Sigmoid colon (tissue), 4 donors: Measurements from ENCODE around the gene PHTF2.

Experiments used
- EP300 ChIP-seq, 4 donors: sonication (generic); formaldehyde crosslinking; IDR thresholded peaks; one replicate each; pipeline ENCODE4 v1.6.1; 2017; ENCODE audit warnings: antibody characterized with exemption in 4 of 4
- POLR2A ChIP-seq, 2 donors: fragments of 450-650 bp; IDR thresholded peaks; one replicate each; pipeline ENCODE4 v1.6.1; 2016; ENCODE audit warnings: antibody characterized with exemption in 2 of 2, mild to moderate bottlenecking in 2 of 2, moderate library complexity in 2 of 2
- POLR2AphosphoS5 ChIP-seq, 4 donors: sonication (generic); formaldehyde crosslinking; IDR thresholded peaks; one replicate each; pipeline ENCODE4 v1.6.1; 2017; ENCODE audit warnings: antibody characterized with exemption in 4 of 4
- TF ChIP-seq, protein P1 (sequence below), 4 experiments: fragments of 450-650 bp in 3 of 4; fragments of 200-600 bp in 1 of 4; IDR thresholded peaks; one replicate each; pipeline ENCODE4 v1.5.1; 2016 to 2019; ENCODE audit warnings: antibody characterized with exemption in 4 of 4, mild to moderate bottlenecking in 3 of 4, moderate library complexity in 2 of 4

DNA sequence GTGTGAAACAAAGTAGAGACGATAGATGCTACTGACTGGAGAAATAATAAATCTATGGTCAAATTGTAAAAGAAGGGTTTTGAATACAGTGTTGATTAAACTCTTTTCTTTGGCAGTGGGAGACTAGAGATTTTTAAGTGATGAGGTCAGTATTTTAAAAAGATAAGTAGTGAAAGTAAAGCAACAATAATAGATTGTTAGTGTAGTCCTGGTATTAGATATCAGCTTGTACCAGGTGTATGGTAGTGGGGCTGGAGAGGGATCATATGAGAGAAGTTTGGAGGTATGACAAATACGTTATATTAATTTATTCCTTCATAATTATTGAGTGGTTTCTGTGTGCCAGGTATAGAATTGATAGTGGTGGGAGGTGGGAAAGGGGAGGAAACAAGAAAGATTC lies 25.2 kb downstream of the PHTF2 start:
- TF ChIP-seq EP300 (IDR thresholded peaks at IDR 0.05) (no peak), POLR2A (IDR thresholded peaks at IDR 0.05) (no peak), POLR2AphosphoS5 (IDR thresholded peaks at IDR 0.05) (no peak)
- TF ChIP-seq, protein P1, sequence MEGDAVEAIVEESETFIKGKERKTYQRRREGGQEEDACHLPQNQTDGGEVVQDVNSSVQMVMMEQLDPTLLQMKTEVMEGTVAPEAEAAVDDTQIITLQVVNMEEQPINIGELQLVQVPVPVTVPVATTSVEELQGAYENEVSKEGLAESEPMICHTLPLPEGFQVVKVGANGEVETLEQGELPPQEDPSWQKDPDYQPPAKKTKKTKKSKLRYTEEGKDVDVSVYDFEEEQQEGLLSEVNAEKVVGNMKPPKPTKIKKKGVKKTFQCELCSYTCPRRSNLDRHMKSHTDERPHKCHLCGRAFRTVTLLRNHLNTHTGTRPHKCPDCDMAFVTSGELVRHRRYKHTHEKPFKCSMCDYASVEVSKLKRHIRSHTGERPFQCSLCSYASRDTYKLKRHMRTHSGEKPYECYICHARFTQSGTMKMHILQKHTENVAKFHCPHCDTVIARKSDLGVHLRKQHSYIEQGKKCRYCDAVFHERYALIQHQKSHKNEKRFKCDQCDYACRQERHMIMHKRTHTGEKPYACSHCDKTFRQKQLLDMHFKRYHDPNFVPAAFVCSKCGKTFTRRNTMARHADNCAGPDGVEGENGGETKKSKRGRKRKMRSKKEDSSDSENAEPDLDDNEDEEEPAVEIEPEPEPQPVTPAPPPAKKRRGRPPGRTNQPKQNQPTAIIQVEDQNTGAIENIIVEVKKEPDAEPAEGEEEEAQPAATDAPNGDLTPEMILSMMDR (IDR thresholded peaks at IDR 0.05): no peak
